GM12801 (cell line): ENCODE data around the gene BCAS1.

Source experiments
- CTCF ChIP-seq: IDR thresholded peaks from one replicate; pipeline ENCODE4 v1.5.1; 2011; ENCODE audit warnings: control low read depth; ENCODE audit not compliant: insufficient read length; ENCODE audit errors: extremely low read depth

BCAS1 gene

GRCh38 chr20:53954723-53955658, 115.4 kb downstream of the BCAS1 start:
- no peak for TF ChIP-seq CTCF

- no peak for TF ChIP-seq CTCF
These were observed 117.8 kb downstream of the BCAS1 start for GRCh38 chr20:53952528-53953096.

GRCh38 chr20:53950578-53950977, 119.8 kb downstream of the BCAS1 start:
- no peak for TF ChIP-seq CTCF

GRCh38 chr20:53950031-53950430, 120.4 kb downstream of the BCAS1 start:
- TF ChIP-seq CTCF: no peak

GRCh38 chr20:53949319-53949839, 121.0 kb downstream of the BCAS1 start:
- no peak for TF ChIP-seq CTCF

GRCh38 chr20:53948383-53949318, 121.7 kb downstream of the BCAS1 start:
- TF ChIP-seq CTCF: no peak
